IPS-NIHi11 (cell line): Measurements from ENCODE around the gene GADD45G.

Experiments used
- DNase-seq: peaks from one replicate; pipeline ENCODE4 v3.0.0; 2012; ENCODE audit warnings: mixed read lengths, low spot score

GADD45G gene

GRCh38 chr9:89609426-89610006 is 4.7 kb downstream of the GADD45G start:
- no peak for DNase-seq

- no peak for DNase-seq
These were observed 5.6 kb downstream of the GADD45G start for GRCh38 chr9:89610391-89610925.

- DNase-seq, result no peak
These were observed 6.6 kb downstream of the GADD45G start for GRCh38 chr9:89611425-89611824.

DNA sequence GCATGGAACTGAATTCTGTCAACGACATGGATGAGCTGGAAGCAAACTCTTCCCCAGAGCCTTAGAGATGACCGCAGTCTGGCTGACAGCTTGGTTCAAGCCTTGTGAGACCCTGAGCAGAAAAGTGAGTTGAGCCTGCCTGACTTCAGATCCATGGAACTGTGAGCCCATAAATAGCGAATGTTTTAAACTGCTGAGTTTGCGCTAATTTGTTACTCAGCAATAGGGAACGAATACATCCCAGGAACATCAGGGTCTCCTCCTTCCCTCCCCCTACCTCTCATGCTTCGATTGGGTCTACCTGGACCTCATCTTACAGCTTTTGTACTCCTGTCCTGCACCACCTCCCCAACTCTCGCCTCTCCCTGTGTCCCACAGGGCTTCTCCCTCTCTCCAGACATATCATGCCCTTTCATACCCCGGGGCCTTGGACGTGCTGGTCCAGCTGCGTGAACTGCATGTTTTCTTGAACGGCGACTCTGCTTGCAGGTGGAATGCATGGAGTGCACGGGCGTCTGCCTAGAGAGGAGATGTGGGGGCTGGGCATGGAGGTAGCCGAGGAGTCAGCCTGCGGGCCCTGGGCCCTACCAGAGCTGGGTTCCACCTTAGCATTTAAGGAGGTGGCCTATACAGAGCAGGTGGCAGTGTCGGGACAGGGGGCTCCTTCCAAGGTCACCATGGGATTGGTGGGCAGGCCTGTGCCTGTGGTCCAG is 7.9 kb downstream of the GADD45G start:
- no peak for DNase-seq

DNA sequence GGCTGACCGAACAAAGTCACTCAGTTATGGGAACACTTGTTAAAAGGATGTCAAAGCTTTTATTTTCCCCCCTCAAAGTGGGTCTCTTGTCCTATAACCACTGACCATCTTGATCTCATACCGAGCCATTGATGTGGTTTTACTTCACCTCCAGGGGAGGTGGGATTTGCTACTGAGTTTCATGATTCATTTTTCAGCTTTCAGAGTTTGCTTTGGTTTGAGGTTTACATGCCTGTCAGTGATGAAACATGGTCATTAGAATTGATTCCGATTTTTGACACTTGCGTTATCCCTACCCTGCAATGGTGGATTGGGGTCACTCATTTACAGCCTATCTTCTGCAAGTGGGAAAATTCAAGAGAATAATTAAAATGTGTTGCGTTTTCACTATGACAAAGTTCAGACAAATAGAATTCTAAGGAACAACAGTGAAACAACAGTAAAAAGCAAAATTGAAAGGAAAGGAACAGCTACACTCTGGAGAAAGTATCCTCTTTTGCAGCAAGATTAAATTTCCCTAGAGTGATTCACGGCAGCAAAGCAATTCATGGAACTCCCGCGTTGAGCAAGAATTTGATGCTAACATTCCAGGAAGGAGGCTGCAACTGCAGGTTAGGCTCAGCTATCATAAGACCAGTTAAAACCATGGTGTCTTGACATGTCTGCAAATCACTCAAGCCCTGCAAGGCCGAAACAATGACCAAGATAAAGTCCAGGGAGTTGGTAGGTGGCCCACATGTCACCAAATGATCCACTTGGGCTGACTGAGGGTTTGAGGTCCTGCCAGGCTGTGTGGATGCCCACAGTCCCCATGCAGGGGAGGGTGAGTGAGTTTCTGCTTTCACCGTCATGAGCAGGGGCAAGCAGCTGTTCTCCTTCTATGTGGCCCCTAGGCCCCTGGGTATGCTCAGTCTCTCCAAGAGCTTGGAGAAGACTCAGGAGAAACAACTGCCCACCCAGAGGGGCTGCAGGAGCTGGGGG is 9.4 kb downstream of the GADD45G start:
- no peak for DNase-seq

GRCh38 chr9:89615661-89616060 is 10.8 kb downstream of the GADD45G start:
- no peak for DNase-seq

GRCh38 chr9:89616411-89616810 is 11.6 kb downstream of the GADD45G start:
- no peak for DNase-seq

- DNase-seq, result no peak
These were observed 13.2 kb downstream of the GADD45G start for GRCh38 chr9:89617978-89618377.

- peak; percentile 77 for DNase-seq
These were observed 14.2 kb downstream of the GADD45G start for GRCh38 chr9:89619019-89619418.

- DNase-seq, result no peak
These were observed 14.8 kb downstream of the GADD45G start for GRCh38 chr9:89619424-89620138.

DNA sequence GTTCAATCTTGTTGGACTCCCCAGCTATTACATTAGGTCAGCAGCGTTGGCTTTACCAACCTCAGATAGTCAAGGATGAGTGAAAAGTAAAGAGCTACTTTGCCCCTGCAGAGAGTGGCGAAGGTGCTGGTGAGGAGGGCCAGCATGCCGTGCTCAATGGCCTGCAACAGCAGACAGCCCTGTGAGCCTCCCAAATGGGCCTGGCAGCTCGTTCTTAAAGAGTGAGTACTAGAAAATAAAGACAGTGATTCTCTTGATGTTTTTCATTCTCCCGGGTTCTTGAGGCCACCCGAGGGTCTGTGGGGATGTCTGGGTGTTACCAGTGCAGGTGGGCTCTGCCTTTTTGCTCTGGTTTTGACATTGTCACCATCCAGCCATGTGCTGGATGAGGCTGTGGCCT is 16.2 kb downstream of the GADD45G start:
- DNase-seq, result no peak

DNA sequence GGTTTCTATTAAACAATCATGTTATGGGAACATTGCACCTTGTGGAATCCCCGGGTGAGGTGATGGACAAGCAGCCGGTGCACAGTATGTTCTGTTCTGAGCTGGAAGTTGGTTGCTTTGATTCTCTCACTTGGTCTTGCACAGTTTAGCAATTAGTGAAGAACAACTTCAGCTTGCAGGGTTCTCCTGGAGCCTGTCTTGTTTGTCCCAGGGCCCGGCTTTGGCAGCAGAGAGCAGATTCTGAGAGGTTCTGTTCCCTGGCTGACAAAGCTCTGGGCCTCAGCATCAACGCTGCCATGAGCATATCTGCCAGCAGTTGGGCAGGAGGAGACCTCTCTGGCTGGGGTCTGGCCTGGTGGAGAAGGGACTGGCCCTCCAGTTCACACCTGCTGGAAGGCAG is 16.9 kb downstream of the GADD45G start:
- DNase-seq, result no peak

- DNase-seq, result no peak
These were observed 18.4 kb downstream of the GADD45G start for GRCh38 chr9:89622933-89623861.

DNA sequence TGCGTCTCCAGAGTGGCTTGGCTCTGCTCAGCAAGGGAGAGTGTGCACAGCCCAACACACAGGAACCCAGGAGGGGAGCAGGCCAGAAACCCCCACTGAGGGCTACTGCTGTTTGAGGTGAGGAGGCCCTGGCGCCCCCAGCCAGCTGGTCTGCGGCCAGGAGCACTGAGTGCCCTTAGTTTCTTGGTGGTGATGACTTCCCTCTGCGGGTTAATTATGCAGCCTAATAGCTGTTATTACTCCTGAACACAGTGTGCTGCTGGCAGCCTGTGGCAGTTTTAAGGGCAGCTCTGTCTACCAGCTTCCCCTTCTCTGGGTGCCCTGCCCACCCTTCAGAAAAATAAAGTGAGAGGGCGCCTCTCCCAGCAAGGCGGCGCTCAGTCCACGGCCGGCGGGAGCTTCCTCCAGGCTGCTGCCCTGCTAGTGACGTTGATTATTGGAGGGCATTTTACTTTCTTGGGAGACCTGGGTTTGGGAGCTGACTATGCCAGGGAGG is 19.2 kb downstream of the GADD45G start:
- DNase-seq, result no peak

DNA sequence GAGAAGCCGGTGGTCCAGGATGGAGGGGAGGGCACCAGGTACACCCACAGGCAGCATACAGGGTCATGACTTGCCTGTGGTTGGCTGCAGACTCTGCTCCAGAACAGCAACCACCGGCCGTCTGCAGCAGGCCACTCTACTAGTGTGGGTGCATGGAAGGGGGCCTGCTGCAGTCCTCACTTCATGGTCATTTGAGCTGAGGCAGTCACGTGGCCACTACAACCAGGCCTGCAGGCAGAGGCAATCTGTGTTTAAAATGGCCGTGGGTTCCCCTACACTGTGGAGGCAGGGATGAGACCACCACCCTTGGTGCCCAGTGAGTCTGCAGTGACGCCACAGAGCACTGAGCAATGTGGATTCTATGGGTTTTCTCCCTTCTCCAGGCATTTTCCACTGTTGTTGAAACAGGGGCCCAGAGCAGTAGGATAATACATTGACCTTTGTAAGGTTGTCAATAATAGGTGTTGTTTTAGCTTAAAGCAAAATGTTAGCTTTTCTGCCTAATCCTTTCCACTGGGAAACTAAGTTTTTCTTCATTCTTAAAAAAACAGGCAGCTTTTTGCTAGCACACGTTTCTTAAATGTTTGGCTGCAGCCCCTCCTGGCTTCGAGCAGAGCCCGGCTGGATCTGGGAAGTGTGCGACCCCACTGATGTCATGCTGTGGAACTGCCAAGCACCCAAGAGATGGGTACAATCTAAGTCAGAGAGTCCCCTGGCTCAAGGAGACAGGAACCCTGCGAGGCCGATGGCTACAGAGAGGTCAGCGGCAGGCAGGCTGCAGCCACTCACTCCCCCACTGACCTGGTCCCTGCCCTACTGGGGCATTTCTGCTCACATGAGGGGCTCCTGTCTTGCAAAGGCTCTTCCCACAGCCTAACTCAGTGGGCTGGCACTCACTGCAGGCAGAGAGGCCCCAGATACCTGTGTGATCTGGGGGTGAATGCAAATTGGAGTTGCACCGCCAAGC is 21.2 kb downstream of the GADD45G start:
- DNase-seq, result no peak

DNA sequence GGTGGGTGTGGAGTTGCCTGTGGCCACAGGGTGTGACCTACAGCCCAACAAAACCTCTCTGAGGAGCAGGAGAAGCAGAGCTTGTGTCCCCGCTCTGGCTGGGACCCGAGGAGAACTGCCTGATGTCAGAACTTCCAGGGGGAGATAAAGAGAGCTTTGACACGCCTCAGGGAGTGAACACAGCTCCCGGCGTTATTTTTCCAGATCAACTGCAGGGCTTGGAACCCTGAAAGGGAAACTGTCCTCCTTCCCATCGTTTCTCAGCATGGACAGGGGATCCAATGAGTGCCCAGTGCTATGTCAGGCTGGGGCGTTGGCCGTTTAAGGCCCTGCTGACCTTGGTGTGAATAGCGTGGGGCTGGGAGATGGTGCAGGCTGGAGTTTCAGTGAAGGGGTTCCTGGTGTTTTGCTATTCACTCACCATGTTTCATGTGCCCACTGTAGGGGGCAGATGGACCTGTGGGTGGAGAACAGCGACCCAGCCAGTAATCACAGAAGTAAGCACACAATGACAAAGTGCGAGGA is 22.0 kb downstream of the GADD45G start:
- no peak for DNase-seq

DNA sequence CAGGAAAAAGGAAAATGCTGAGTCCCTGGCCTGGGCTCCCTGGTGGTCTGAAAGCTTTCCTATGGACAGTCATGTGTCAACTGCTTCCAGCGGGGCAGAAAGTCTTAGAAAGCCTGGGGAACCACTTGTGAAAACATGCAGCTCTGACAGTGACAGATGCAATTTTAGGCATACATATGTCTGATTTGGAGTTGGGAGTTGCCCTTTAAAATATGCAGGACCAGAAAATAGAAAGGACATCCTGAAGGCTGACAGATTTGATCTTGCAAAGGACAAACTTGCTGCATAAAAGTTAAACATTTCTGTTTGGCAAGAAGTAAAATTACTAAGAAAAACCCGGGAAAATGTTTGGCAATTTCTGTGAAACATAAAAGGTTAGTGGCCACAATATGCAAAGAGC is 23.8 kb downstream of the GADD45G start:
- DNase-seq, result no peak

- no peak for DNase-seq
These were observed 24.5 kb downstream of the GADD45G start for GRCh38 chr9:89629081-89629976.
